IMR-90 (cell line): ENCODE results near the gene NEUROD1. TPM values are rescaled to one million over a fixed set of nuclear protein-coding genes. Genes with fewer than 3 reads are reported as not detected.

ENCODE experiments used
- ATAC-seq: fragments of 200-7000 bp; cut with Tn5 transposase; 2 replicates; pipeline ENCODE4 v1.9.1; 2020; ENCODE audit warnings: low read depth, mild to moderate bottlenecking, moderate library complexity
- BruUV-seq: library from RNA; stranded (reverse); fragments of 400-500 nt; replicated peaks from 2 replicates; lab custom pipeline; 2021; lab: Mats Ljungman, UMichigan
- CTCF ChIA-PET: fragments of 300-600 bp; formaldehyde crosslinking; extraction: SDS; loops from one replicate; lab custom pipeline; 2021; ENCODE audit warnings: antibody characterized with exemption; lab: Yijun Ruan, JAX
- POLR2A ChIA-PET: fragments of 300-600 bp; sonication (Branson Sonifier 250); formaldehyde crosslinking; loops from one replicate; lab custom pipeline; 2022; ENCODE audit warnings: antibody characterized with exemption; ENCODE audit not compliant: unreplicated experiment; lab: Charles Lee
- DNase-seq: peaks from one replicate; pipeline ENCODE4 v3.0.0; 2013
- H2AFZ ChIP-seq: replicated peaks from 2 replicates; pipeline ENCODE3; 2013; ENCODE audit warnings: low read length, mild to moderate bottlenecking; ENCODE audit not compliant: poor library complexity
- H2AK5ac ChIP-seq: 2 replicates; pipeline ENCODE4 v1.6.1; 2013; ENCODE audit warnings: low read depth, low read length, inconsistent platforms
- H2AK9ac ChIP-seq: replicated peaks from 2 replicates; pipeline ENCODE3; 2013; ENCODE audit warnings: mild to moderate bottlenecking, low read depth, low read length, moderate library complexity; ENCODE audit not compliant: poor library complexity
- H2BK120ac ChIP-seq: 2 replicates; pipeline ENCODE4 v1.6.1; 2013; ENCODE audit warnings: low read depth, low read length, inconsistent platforms
- H2BK15ac ChIP-seq: 3 replicates; pipeline ENCODE4 v1.6.1; 2013; ENCODE audit warnings: low read depth, low read length, inconsistent platforms
- H2BK20ac ChIP-seq: 2 replicates; pipeline ENCODE4 v1.6.1; 2013; ENCODE audit warnings: low read depth, mild to moderate bottlenecking, inconsistent platforms, low read length, moderate library complexity
- H2BK5ac ChIP-seq: 2 replicates; pipeline ENCODE4 v1.6.1; 2013; ENCODE audit warnings: mild to moderate bottlenecking, low read depth, low read length, inconsistent platforms; ENCODE audit not compliant: poor library complexity, severe bottlenecking
- H3K14ac ChIP-seq: replicated peaks from 2 replicates; pipeline ENCODE4 v1.6.1; 2013; ENCODE audit warnings: low read depth, low read length, inconsistent platforms
- H3K18ac ChIP-seq: 2 replicates; pipeline ENCODE4 v1.6.1; 2013; ENCODE audit warnings: low read depth, low read length, control low read depth
- H3K23ac ChIP-seq: 2 replicates; pipeline ENCODE4 v1.6.1; 2013; ENCODE audit warnings: low read depth, low read length, inconsistent platforms
- H3K27ac ChIP-seq: 2 replicates; pipeline ENCODE4 v1.5.1; 2013; ENCODE audit warnings: mild to moderate bottlenecking, control low read depth, low read length; ENCODE audit not compliant: insufficient read depth
- H3K27me3 ChIP-seq: 2 replicates; pipeline ENCODE4 v1.6.1; 2013; ENCODE audit warnings: low read length; ENCODE audit not compliant: control insufficient read depth, insufficient read depth
- H3K36me3 ChIP-seq: 2 replicates; pipeline ENCODE4 v1.6.1; 2013; ENCODE audit warnings: low read length, mixed read lengths; ENCODE audit not compliant: control insufficient read depth, insufficient read depth
- H3K4ac ChIP-seq: 2 replicates; pipeline ENCODE4 v1.6.1; 2013; ENCODE audit warnings: low read depth, low read length, inconsistent platforms
- H3K4me1 ChIP-seq: 2 replicates; pipeline ENCODE4 v1.6.1; 2013; ENCODE audit warnings: low read length, mixed read lengths; ENCODE audit not compliant: control insufficient read depth, insufficient read depth
- H3K4me2 ChIP-seq: 2 replicates; pipeline ENCODE4 v1.6.1; 2013; ENCODE audit warnings: low read depth, mild to moderate bottlenecking, control low read depth, low read length, moderate library complexity
- H3K4me3 ChIP-seq: 2 replicates; pipeline ENCODE4 v1.5.1; 2013; ENCODE audit warnings: low read depth, mild to moderate bottlenecking, control low read depth, low read length, moderate library complexity; ENCODE audit not compliant: insufficient read depth
- H3K56ac ChIP-seq: 2 replicates; pipeline ENCODE4 v1.6.1; 2013; ENCODE audit warnings: low read length, inconsistent platforms; ENCODE audit not compliant: insufficient read depth; ENCODE audit errors: extremely low read depth
- H3K79me1 ChIP-seq, 2 experiments: 2 replicates each; pipeline ENCODE4 v1.6.1; 2013; ENCODE audit warnings: low read length in 2 of 2, inconsistent platforms in 1 of 2, low read depth in 1 of 2
- H3K9ac ChIP-seq: 2 replicates; pipeline ENCODE4 v1.6.1; 2013; ENCODE audit warnings: low read depth, low read length, control low read depth
- H3K9me1 ChIP-seq: 2 replicates; pipeline ENCODE4 v1.6.1; 2013; ENCODE audit warnings: low read length, inconsistent platforms; ENCODE audit not compliant: insufficient read depth
- H3K9me3 ChIP-seq: 2 replicates; pipeline ENCODE4 v1.6.1; 2013; ENCODE audit warnings: low read length; ENCODE audit not compliant: control insufficient read depth, insufficient read depth
- H4K20me1 ChIP-seq: 2 replicates; pipeline ENCODE4 v1.6.1; 2013; ENCODE audit warnings: low read length, inconsistent platforms; ENCODE audit not compliant: insufficient read depth
- H4K5ac ChIP-seq: 2 replicates; pipeline ENCODE4 v1.6.1; 2013; ENCODE audit warnings: mild to moderate bottlenecking, low read depth, low read length, control low read depth
- H4K8ac ChIP-seq, 2 experiments: 2 replicates each; pipeline ENCODE4 v1.6.1; 2013; ENCODE audit warnings: low read depth in 2 of 2, low read length in 2 of 2, control low read depth in 1 of 2, inconsistent platforms in 1 of 2
- H4K91ac ChIP-seq: 2 replicates; pipeline ENCODE4 v1.6.1; 2013; ENCODE audit warnings: low read depth, low read length, inconsistent platforms; ENCODE audit not compliant: insufficient read depth
- BHLHE40 ChIP-seq: fragments of 150-350 bp; IDR thresholded peaks from 2 replicates; pipeline ENCODE4 v1.6.1; 2016; ENCODE audit warnings: mild to moderate bottlenecking, low read depth, low read length
- CEBPB ChIP-seq: IDR thresholded peaks from 2 replicates; pipeline ENCODE4 v1.6.1; 2012; ENCODE audit warnings: low read depth, low read length, improper control_type of control experiment
- FOS ChIP-seq: fragments of 150-350 bp; IDR thresholded peaks from 2 replicates; pipeline ENCODE4 v1.6.1; 2016; ENCODE audit warnings: low read depth, low read length
- MAZ ChIP-seq: IDR thresholded peaks from 2 replicates; pipeline ENCODE4 v1.6.1; 2012; ENCODE audit warnings: low read depth, mild to moderate bottlenecking, low read length, improper control_type of control experiment, moderate library complexity, borderline replicate concordance
- RAD21 ChIP-seq: IDR thresholded peaks from 2 replicates; pipeline ENCODE4 v1.6.1; 2012; ENCODE audit warnings: low read length, improper control_type of control experiment
- RFX5 ChIP-seq: IDR thresholded peaks from 2 replicates; pipeline ENCODE4 v1.8.0; 2012; ENCODE audit warnings: low read depth, mild to moderate bottlenecking, low read length, moderate library complexity
- SMC3 ChIP-seq: fragments of 150-350 bp; IDR thresholded peaks from 2 replicates; pipeline ENCODE4 v1.6.1; 2016; ENCODE audit warnings: low read depth, mild to moderate bottlenecking, antibody characterized with exemption, low read length, moderate library complexity
- USF2 ChIP-seq: fragments of 150-350 bp; IDR thresholded peaks from 2 replicates; pipeline ENCODE4 v1.6.1; 2017; ENCODE audit warnings: mild to moderate bottlenecking, antibody characterized with exemption, low read length, low read depth
- WGBS, 2 experiments: methylation state at CpG; one replicate each; pipeline versions ENCODE4 v1.1.5 to v1.1.7; 2013; ENCODE audit warnings: missing lambda C conversion rate in 2 of 2; ENCODE audit not compliant: insufficient read length in 1 of 2; ENCODE audit errors: extremely low coverage in 2 of 2; 5-methylcytosine and 5-hydroxymethylcytosine counted together
- dilution Hi-C: fragments of 300-500 bp; cut with HindIII; formaldehyde crosslinking; loops from one replicate; pipeline ENCODE4 v1.14.3; 2018; ENCODE audit warnings: low sequenced_read_pairs; ENCODE audit not compliant: unreplicated experiment
- in situ Hi-C: fragments of 300-500 bp; cut with MboI; formaldehyde crosslinking; loops from 3 replicates; pipeline ENCODE4 v1.14.3; 2019; ENCODE audit warnings: low sequenced_read_pairs, inconsistent platforms, mixed read lengths
- intact Hi-C: fragments of 100-400 bp; cut with micrococcal nuclease; formaldehyde crosslinking; loops from 2 replicates; pipeline ENCODE4 v1.10.0; 2022
- polyA plus RNA-seq, 3 experiments: library from polyadenylated mRNA; depleted of rRNA; stranded (reverse); fragments of >200 nt; gene quantifications; 2 replicates each; pipeline ENCODE4 v1.2.3, GENCODE V29; 2012; ENCODE audit warnings: low replicate concordance in 1 of 3
- total RNA-seq: library from RNA; depleted of rRNA; stranded (reverse); fragments of >200 nt; gene quantifications from 2 replicates; pipeline ENCODE4 v1.2.3, GENCODE V29; 2012

NEUROD1 gene
- total and polyA plus RNA-seq, 2 of the 4 experiments (the other 2 are of a cell fraction), result not detected

GRCh38 chr2:181723731-181724130 is 43.4 kb upstream of the NEUROD1 start:
- H3K23ac ChIP-seq, result no peak overlapping the region
- no peaks in the 10 kb centered on the region for H3K4me1 ChIP-seq
- no CpG with 5 or more reads among the region's 2 CpGs for WGBS, 2 experiments
- no peak overlapping the region for H3K4me2 ChIP-seq
- H2AK9ac ChIP-seq, result no peak overlapping the region
- H4K20me1 ChIP-seq, result no peaks in the 10 kb centered on the region
- ATAC-seq (no peak), DNase-seq (no peak)
- no peak overlapping the region for H4K8ac ChIP-seq
- H3K9me3 ChIP-seq, result no peaks in the 10 kb centered on the region
- no peak overlapping the region for H3K27ac ChIP-seq
- no peak overlapping the region for H2BK20ac ChIP-seq
- no peaks in the 10 kb centered on the region for H3K79me1 ChIP-seq
- H2BK120ac ChIP-seq, result no peak overlapping the region
- H2BK5ac ChIP-seq, result no peak overlapping the region
- no peaks in the 10 kb centered on the region for H3K36me3 ChIP-seq
- H3K9me1 ChIP-seq, result no peaks in the 10 kb centered on the region
- no peak overlapping the region for H4K91ac ChIP-seq
- no peak overlapping the region for H3K18ac ChIP-seq
- no TSS peak for BruUV-seq
- H3K27me3 ChIP-seq, result peaks cover 2% of the 10 kb centered on the region; the same call in 1 of the 2 replicates
- intact Hi-C loops (no loop called here), in situ Hi-C loops (no loop called here), dilution Hi-C loops (no loop called here)
- no peak overlapping the region for H2AFZ ChIP-seq
- no peak overlapping the region for H2BK15ac ChIP-seq
- H3K14ac ChIP-seq, result no peak overlapping the region
- H2AK5ac ChIP-seq, result no peak overlapping the region
- no peak overlapping the region for H3K4me3 ChIP-seq
- no peak overlapping the region for H3K9ac ChIP-seq
- H3K56ac ChIP-seq, result no peak overlapping the region
- TF ChIP-seq FOS, result no peak
- TF ChIP-seq RAD21, result no peak
- TF ChIP-seq SMC3, result no peak
- TF ChIP-seq CEBPB, result no peak
- TF ChIP-seq USF2, result no peak
- TF ChIP-seq MAZ, result no peak
- TF ChIP-seq RFX5, result no peak
- no peak for TF ChIP-seq BHLHE40
- POLR2A ChIA-PET, result no interaction called here
- no peak overlapping the region for H4K5ac ChIP-seq
- CTCF ChIA-PET, result interaction anchor here (0.6 to 1.3 kb wide), 3 partner anchors 8 to 257 kb away, joined by 3 read pairs; no protein-coding TSS in a partner anchor
- H3K4ac ChIP-seq, result no peak overlapping the region
